DND-41 (cell line): ENCODE results near the gene KRTAP4-4.

ENCODE experiments used
- EZH2 ChIP-seq: IDR thresholded peaks from 3 replicates; pipeline ENCODE4 v1.6.1; 2012; ENCODE audit warnings: borderline replicate concordance, low read depth, mild to moderate bottlenecking, moderate library complexity, low read length, inconsistent platforms; ENCODE audit not compliant: severe bottlenecking
- TF ChIP-seq, protein P1 (sequence below): IDR thresholded peaks from 2 replicates; pipeline ENCODE4 v1.5.1; 2012; ENCODE audit warnings: borderline replicate concordance, low read length, moderate library complexity, mild to moderate bottlenecking; ENCODE audit not compliant: poor library complexity, severe bottlenecking; ENCODE audit errors: extremely low read depth

DNA sequence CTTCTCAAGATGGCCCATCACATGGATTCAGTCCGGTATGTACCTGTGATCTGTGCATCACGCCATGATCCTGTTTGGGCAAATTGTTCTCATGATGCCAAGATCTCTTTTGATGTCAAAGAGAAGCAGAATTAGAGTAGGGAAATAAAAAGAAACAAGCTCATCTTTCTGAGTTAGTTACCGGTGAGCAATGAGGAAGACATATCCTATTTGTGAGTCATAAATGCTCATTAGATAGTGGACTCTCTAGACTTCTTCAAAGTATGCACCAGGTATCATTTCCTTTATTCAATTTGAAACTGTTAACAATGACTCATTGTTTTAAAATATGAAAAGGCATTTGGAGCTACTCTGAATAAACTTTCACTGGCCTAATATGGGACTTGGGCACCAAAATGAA lies 28.6 kb downstream of the KRTAP4-4 start:
- TF ChIP-seq, protein P1, sequence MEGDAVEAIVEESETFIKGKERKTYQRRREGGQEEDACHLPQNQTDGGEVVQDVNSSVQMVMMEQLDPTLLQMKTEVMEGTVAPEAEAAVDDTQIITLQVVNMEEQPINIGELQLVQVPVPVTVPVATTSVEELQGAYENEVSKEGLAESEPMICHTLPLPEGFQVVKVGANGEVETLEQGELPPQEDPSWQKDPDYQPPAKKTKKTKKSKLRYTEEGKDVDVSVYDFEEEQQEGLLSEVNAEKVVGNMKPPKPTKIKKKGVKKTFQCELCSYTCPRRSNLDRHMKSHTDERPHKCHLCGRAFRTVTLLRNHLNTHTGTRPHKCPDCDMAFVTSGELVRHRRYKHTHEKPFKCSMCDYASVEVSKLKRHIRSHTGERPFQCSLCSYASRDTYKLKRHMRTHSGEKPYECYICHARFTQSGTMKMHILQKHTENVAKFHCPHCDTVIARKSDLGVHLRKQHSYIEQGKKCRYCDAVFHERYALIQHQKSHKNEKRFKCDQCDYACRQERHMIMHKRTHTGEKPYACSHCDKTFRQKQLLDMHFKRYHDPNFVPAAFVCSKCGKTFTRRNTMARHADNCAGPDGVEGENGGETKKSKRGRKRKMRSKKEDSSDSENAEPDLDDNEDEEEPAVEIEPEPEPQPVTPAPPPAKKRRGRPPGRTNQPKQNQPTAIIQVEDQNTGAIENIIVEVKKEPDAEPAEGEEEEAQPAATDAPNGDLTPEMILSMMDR = no peak
- TF ChIP-seq EZH2 = no peak
